Renal pelvis (tissue), 4 donors: ENCODE measurements around the gene ESPL1. TPM values are rescaled to one million over a fixed set of nuclear protein-coding genes. Genes with fewer than 3 reads are reported as not detected.

Experiments
- DNase-seq: peaks from one replicate; pipeline ENCODE4 v3.0.0-alpha.2; 2013
- polyA plus RNA-seq, 3 donors: library from polyadenylated mRNA; unstranded; fragments of 120-200 nt; gene quantifications; one replicate each; pipeline ENCODE4 v1.2.1, GENCODE V29; 2013; ENCODE audit not compliant: insufficient read length in 3 of 3

Gene ESPL1
- polyA plus RNA-seq, 3 donors, result 11.6 to 16.0 (median 14.3) TPM

DNA sequence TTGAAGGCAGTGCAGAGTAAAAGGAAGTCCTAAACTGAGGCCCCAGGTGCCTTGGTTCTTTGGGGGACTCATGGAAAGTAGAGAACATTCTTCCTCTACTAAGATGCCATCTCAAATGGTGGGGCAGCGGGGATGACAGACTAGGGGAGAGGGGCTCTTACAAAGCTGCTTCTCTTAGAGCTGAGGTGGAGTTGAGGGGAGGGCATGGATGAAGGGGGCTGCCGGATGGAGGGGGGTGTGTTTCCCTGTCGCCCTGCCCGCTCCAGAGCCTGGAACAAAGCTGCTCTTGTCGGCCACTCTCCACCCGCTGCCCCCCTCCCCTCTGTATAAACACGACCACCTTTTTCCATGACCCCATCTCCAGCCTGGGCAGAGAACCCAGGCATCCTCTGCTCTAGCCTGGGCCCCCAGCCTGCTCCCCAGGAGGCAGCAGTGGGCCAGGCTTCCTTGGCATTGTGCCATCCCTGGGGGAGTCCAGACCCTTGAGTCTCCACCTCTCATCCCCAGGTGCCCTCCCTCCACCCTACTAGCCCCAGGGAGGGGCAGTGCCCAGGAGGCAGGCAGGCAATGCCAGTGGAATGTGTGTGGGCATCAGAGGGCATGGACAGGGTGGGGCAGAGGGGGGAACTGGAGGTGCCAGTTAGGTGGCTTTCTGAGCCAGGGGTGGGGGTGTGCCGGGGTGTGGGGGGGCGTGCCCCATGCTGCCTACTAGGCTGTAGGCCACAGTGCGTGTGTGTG is 37.8 kb upstream of the ESPL1 start:
- DNase-seq, result no peak

DNA sequence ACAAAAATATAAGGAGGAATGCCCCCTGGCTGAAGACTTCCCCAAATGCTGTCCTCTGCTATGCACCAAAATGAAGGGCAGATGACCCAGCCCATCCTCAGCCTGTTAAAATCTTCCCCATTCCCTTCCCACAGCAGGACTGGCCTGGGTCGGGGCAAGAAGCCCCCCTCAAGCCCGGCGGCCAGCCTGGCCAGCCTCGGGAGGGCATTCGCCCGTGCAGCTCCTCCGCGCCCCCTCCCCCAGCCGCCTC is 36.5 kb upstream of the ESPL1 start:
- DNase-seq, result no peak

DNA sequence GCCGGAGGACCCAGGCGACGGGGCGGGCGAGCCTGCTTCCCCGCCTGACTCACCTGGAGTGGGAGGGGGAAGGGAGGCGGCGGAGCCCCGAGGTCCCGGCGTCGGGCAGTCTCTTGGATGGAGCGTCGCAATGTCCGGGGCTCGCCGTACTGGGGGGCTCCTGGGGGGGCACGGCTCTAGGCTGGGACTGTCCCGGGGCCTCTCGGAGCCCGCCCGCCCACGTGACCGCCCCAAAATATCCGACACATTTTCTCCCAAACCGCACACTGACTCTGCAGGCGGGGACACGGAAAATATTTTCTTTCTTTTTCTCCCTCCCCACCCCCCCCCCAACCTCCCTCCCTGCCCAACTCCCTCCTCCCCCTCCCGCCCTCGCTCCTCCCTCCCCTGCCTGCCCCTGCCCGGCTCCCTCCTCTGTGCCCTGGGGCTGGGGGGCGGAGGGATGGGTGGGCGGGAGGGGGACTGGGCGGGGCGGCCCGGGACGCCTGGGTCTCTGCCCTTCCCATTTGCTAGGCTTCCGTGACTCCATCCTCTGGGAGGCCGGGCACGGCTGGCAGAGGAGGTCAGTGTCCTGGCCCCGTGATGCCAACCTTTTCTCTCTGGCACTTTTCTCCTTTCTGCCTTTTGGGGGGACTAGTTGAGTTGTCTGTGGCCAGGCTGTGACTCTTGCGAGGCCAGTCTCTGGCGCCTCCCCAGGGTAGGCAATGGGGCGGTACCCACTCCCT is 36.0 kb upstream of the ESPL1 start, which contains the start of gene RARG:
Gene RARG (minus strand): TSS at position 289 of the 725 bp plus-strand sequence. CDS start 4,664 bp downstream, outside the sequence.
- DNase-seq, result no peak

DNA sequence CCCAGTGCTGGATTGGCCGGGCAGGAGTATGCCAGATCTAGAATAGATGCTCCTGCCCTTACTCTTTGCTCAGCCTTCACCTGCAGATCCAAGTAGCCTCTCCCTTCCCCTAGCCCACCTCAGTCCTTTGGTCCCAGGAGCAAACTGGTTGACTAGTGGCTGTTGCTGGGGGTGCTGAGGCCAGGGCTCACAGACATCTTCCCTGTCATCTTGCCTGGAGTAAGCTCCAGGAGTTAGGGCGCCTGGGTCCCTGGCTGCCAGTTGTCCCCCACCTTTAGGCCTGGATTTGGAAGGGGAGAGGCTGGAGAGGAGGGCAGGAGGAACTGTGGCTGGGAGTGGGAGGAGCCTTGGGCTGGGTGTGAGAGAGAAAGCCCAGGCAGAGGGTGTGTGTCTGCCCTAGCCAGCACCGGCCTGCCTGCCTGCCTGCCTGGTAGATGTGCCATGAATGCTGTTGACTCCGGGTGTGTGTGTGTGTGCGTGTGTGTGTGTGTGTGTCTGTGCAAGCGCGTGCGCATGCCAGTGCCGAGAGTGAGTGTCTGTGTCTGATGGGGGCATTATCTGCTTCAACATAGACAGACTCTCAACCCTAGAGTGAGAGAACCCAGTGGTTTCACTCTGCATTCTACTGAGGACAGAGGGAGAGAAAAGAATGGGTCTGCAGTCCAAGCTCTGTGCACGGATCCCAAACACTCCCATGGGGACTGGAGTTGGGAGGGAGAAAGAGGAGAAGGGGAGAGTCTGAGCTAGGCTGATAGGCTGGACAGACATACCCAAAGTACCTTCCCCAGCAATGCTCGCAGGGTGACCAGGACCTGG is 35.2 kb upstream of the ESPL1 start:
- DNase-seq, result no peak

DNA sequence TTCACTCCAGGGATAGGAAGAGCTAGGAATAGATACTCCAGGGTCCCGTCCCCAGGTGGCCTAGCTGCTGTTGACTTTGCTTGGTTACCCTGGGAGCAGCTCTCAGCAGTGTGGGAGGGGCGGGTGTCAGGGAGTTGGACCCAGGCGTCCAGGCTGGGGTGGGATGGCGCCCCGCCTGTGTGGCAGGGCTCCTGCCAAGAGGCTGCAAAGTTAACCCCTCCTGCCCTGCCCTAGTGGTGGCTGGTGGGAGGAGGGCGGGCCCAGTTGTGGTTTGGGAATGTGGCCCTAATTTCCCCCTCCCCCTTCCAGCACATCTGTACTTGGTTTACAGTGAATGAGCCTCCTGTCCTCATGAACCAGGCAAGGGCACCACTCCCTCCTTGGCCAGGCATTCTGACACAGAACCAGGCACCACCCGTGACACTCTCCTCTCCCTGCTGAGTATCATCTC is 34.4 kb upstream of the ESPL1 start:
- no peak for DNase-seq

DNA sequence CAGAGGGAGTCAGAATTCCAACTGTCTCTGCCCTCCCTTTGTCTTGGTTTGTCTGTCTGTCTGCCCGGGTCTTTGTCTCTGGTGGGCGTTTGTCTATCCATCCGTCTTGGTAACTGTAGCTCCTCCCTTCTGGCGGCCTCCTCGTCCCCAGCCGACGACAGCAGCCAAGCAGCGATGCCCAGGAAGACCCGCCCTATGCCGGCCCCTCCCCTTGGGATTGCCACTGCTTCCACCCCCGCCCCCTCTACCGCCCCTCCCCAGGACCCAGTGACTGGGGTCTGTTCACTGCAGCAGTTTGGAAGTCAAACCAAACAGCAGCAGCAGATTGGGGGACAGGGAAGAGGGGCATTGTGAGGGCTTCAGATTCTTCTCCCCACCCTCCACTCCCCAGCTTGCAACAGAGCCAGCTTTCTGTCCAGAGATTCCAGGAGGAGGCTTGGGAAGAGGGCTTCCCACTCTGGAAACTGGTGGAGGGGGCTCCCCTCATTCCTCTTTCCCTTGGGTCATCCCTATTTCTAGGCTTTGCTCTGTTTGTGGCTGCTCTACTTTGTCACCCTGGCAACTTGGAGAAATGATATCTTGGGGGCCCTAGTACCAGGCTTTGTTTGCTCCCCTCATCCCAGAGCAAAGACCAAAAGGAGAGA is 33.7 kb upstream of the ESPL1 start:
- no peak for DNase-seq

DNA sequence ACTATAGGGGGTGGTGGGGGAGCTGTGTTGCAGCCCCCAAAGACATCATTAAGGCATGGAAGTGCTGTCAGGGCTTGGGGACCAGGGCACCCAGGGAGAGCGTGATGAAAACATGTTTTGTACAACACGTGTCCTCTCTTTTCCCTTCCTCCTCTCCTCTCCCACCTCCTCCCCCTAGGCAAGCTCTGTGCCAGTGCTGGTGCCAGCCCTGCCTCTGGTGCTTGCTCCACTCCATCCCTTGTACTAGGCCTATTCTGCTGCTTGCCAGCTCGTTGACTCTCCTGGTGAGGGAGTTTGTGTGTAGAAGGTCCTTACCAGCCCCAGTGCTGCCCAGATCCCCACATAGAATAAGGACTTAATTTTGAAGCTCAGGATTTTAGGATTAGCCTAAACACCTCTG is 32.9 kb upstream of the ESPL1 start:
- no peak for DNase-seq

DNA sequence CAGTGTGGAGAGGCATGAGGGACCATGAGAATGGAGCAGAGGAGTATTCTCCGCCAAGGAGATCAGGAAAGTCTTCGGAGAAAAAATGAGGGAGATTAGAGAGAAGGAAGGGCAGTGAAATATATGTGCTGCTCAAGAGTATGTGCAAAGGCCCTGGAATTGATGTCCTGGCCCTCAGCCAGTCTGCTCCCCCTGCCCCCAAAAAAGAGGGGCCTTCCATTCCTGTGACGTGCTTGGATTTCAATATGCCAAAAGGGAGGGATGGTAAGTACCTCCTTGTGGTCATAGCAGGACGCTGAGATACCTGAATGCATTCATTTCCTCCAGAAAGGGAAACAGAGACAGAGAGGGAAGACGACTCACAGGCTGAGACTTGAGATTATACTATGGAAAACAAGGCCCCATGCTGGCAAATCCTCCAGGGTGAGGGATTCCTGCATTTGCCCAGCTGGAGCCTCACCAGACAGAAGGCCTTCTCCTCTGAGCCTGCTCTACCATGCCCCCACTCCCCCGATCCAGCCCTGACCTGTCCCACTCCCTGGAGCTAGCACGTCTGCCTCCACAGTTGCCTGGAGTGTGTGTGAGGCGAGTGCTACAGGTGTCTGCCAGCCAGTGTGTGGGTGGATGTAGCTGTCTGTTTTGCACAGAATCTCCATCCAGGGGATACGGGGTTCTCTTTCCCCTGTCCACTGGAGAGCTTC is 32.2 kb upstream of the ESPL1 start:
- DNase-seq, result no peak

DNA sequence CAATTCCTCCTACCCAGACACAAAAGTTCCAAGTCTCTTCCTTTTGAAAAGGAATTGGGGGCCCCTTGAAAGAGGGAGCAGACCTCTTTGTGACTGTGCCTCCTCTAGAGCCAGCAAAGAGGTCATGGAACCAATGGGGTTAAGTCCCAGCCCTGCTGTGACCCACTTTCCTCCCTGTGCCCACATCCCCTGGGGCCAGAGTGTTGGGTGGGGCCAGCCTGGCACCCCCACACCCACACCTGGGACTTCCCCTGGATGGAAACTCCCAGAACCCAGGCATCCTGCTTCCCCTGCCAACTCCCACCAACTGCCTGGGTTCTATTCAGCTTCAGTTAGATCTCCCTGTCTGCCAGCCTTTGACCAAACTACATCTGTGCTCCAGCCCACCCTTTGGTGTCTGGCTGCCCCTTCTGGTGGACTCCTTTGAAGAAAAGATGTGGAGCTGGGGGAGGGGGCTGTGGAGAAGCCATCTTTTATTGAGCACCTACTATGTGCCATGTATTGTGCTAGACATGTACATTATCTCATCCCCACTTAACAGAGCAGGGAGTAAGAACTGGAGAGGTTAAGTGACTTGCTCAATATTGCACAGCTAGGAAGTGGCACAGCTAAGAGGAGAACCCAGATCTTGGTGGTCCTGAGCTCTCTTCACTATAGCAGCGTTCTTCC is 31.5 kb upstream of the ESPL1 start:
- no peak for DNase-seq

DNA sequence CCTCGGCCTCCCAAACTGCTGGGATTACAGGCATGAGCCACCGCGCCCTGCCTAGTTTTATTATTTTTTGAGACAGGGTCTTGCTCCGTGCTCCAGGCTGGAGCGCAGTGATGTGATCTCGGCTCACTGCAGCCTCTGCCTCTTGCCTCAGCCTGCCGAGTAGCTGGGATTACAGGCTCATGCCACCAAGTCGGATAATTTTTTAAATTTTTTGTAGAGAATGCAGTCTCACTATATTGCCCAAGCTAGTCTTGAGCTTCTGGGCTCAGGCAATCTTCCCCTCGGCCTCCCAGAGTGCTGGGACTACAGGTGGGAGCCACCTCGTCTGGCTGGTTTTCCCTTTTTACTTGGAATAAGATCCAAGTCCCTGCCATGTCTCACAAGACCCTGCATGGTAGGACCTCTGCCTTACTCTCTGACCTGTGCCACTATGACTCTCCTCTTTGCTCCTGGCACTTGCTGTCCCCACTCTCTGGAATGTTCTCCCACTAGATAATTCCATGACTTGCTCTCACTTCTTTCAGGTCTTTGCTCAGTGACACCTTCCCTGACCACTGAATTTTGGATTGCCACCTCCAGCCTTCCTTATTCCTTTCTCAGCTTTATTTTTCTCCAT is 28.3 kb upstream of the ESPL1 start:
- DNase-seq, result no peak

DNA sequence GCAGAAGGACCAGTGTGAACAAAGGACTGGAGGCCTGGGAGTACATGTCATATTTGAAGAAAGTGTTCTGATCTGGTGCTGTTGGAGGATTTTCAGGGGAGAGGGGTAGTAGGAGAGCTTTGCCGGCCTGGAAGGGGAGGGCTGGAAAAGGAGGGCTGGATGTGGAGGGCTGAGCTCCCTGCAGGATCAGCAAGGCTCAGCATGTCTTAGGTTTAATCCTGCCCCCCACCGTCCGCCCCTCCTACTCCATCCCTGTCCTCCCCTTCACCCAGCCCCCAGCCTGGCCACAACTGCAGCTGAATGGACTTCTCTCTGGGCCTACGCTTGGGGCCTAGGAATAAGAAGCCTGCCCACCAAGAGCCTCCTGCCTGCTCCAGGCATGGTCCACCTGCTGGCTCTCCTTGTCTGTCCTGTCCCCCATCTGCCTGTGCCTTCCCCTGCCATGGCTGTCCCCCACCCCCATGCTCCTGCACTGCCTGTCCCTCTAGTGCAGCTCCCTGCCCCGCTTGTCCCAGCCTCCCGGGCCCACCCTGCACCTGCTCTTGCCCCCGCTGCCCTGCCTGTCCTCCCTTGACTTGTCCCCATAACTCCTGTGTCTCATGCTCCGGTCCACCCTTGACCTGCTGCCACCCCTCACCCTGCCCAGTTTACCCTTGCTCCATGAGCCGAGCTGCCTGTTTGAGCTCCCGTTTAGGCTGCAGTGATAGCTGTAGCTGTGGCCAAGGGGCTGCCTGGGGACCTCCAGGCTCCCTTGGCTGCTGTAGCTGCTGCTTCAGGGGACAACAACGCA is 26.3 kb upstream of the ESPL1 start:
- DNase-seq, result no peak

DNA sequence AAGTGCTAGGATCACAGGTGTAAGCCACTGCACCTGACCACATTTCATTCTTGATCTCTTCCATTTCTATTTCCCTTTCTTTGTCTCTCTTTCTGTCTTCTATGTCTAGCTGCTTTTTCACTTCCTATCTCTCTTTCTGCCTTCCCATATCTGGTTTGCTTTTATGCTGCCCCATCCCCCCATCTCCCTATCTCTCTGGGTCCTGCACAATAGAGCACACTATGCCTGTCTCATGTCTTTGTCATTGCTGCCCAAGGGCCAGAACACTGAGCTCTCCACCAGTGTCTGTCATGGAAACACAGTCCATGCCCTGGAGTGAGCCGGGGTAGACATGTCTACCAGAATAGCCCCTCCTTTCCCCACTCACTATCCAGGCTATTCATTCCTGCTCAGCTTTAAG is 23.8 kb upstream of the ESPL1 start:
- DNase-seq, result no peak

DNA sequence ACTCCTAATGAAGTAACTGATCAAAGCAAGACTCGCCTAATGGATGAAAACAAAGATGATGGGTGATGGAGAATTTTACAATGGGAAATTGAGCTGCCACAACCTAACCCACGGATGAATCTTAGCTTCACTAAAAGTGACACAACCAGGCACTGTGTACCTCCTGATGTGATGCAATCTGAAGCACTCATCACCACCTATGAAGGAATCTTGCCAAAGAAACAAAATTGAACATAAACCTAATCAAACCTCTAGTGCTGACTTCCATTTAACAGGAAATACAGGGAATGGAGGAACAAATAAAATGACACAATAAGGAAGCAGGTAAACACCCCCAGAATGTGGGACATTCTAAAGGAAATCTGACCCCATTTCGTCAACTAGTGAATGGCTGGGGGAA is 22.8 kb upstream of the ESPL1 start:
- DNase-seq, result no peak

DNA sequence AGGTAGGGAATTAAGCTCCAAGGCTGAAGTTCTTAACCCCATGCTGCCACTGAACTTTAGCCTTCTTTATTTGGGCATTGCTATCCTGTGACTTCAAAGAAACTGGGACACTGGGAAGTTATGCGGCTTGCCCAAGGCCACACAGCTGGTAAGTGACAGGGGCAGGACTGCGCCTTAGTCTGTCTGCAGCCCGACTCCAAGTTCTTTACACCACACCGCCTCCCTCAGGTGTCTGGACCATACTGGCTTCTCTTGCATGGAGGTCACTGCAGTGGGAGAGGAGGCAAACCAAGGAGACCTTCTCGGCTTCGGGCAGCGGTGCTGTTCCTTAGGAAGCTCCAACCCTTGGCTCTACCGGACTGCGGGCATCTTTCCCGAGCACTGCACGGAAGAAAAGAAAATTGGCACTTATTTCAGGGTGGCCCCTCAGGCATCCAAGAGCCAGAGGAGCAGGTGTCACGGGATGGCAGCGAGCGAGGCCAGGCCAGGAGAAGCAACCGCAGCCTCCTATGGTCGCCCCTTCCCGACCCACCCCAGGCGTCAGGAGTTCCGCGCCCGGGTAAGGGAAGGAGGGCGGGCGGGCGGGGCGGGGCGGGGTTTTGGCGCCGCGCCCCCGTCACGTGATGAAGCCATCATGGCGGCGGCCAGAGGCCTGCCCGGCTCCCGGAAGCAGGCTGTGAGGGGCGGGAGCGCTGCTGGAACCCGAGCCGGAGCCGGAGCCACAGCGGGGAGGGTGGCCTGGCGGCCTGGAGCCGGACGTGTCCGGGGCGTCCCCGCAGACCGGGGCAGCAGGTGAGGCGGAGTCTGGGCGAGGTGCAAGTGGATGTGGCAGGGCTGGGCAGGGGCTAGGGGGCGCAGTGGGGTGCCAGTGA is 16.4 kb upstream of the ESPL1 start:
- peak; percentile 80 for DNase-seq

DNA sequence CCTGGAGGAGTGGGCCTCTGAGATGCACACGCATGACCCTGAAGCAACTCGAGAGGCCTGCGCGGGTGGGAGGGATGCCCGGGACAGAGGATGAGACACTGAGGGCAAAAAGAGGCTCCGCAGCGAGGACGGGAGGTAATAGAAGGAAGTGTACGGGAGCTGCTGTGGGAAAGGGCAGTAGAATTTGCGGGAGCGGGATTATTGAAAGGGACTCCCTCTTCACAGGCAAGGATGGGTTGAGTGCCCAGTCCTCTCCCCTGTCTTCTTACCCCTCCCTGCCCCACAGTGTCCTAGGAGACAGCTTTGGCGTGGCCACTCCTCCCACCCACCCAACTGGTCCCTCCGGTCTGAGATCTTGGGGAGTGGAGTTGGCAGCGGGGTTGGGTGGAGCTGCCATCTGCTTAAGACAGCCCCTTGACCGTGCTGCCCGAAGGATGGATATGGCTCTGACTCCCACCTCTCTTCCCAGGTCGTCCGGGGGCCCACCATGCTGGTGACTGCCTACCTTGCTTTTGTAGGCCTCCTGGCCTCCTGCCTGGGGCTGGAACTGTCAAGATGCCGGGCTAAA is 15.7 kb upstream of the ESPL1 start:
- DNase-seq, result no peak

DNA sequence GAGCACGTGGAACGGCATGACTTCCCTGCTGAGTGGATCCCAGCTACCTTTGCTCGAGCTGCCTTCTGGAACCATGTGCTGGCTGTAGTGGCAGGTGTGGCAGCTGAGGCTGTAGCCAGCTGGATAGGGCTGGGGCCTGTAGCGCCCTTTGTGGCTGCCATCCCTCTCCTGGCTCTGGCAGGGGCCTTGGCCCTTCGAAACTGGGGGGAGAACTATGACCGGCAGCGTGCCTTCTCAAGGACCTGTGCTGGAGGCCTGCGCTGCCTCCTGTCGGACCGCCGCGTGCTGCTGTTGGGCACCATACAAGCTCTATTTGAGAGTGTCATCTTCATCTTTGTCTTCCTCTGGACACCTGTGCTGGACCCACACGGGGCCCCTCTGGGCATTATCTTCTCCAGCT is 14.8 kb upstream of the ESPL1 start:
- no peak for DNase-seq

DNA sequence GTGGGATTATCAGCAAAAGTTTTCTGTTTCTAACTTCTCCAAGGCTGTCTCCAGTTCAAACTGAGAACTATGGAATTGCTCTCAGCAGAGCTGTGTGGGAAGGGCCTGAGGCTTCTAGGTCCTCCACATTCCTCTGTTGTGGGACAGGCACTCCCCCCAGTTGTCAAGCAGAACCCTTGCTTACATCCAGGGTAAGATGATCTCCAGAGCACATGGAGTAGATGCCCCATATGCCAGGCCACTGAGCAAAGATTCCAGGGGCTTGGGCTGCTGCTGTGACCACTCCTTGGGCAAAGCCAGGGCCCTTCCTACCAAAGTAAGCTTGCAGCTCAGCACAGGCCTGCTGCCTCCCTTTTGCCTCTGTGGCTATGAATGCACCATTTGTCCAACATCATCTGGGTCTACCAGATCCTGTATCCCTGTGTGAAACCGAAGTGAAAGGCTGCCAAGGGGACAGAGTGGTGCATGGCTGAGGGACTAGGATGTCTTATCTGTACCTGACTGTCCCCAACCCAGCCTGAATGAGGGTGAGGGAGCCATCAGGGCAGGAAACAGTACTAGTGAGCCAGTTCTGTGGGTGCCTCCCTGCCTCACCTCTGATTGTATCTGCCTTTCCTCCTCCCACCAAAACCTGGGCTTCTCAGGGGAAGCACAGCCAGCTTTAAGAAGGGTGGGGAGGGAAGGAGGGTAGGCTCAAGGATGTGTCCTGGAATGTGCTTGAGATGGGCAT is 13.1 kb upstream of the ESPL1 start:
- DNase-seq, result no peak

DNA sequence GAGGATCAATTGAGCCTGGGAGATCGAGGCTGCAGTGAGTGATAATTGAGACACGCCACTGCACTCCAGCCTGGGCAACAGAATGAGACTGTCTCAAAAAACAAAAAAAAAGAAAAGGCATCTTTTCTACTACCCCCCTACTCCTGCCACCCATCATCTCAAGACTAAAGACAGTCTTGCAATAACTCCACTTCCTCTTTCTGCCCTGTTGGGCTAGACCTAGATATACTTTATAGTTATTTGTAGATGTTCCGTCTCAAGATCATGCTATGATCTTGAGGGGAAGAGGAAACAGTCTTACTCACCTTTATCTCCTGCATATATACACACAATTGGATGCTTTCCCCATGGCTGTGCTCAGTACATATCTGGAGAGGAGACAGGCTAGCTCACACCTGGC is 12.1 kb upstream of the ESPL1 start:
- DNase-seq, result no peak
